GM23248 (cell line): Measurements from ENCODE around the gene LSM12.

Source experiments
- EZH2 ChIP-seq: fragments of 200-600 bp; sonication (generic); IDR thresholded peaks from 2 replicates; pipeline ENCODE4 v1.6.1; 2018; ENCODE audit warnings: antibody characterized with exemption, mild to moderate bottlenecking; ENCODE audit not compliant: insufficient read depth, poor library complexity, severe bottlenecking
- EZH2phosphoT487 ChIP-seq: fragments of 200-600 bp; sonication (generic); IDR thresholded peaks from 2 replicates; pipeline ENCODE4 v1.6.1; 2018; ENCODE audit warnings: antibody characterized with exemption, moderate library complexity, mild to moderate bottlenecking, low read depth; ENCODE audit not compliant: insufficient read depth

GRCh38 chr17:44004077-44004760 is 62.3 kb downstream of the LSM12 start, which contains the start of gene NAGS:
- TF ChIP-seq EZH2 (no peak), EZH2phosphoT487 (no peak)
